Mucosa of gallbladder (tissue), 1 donor: ENCODE results near the gene RNF145. TPM values are rescaled to one million over a fixed set of nuclear protein-coding genes. Genes with fewer than 3 reads are reported as not detected.
A peak's percentile ranks its signal among the peaks of the same experiment; 100 is the strongest.

ENCODE experiments used
- DNase-seq: peaks from one replicate; pipeline ENCODE4 v3.0.0-alpha.2; 2020; ENCODE audit warnings: low spot score
- total RNA-seq: library from RNA; stranded (reverse); gene quantifications from one replicate; pipeline ENCODE4 v1.2.1, GENCODE V29; 2021
- donor health status: DM: no; HTN: no; CAD: no.

RNF145 gene
- total RNA-seq, 1 donor from 2014 or later: 74.8 TPM

- DNase-seq: no peak
These were observed 9.3 kb upstream of the RNF145 start for GRCh38 chr5:159218595-159219023.

- no peak for DNase-seq
These were observed 7.9 kb upstream of the RNF145 start for GRCh38 chr5:159217236-159217635.

- DNase-seq: no peak
These were observed 7.1 kb upstream of the RNF145 start for GRCh38 chr5:159216454-159216853.

GRCh38 chr5:159215886-159216285 lies 6.5 kb upstream of the RNF145 start:
- DNase-seq: no peak

GRCh38 chr5:159214486-159215271 lies 5.3 kb upstream of the RNF145 start:
- no peak for DNase-seq

GRCh38 chr5:159212657-159213462 lies 3.5 kb upstream of the RNF145 start:
- no peak for DNase-seq

- DNase-seq: no peak
These were observed 2.4 kb upstream of the RNF145 start for GRCh38 chr5:159211729-159212174.

GRCh38 chr5:159210846-159211245 lies 1.5 kb upstream of the RNF145 start:
- no peak for DNase-seq

GRCh38 chr5:159210210-159210661 lies 883 bp upstream of the RNF145 start:
- no peak for DNase-seq

- DNase-seq: peak; percentile 14
These were observed 577 bp downstream of the RNF145 start for GRCh38 chr5:159208514-159209437.

GRCh38 chr5:159207686-159208513 lies 1.5 kb downstream of the RNF145 start:
- DNase-seq: peak; percentile 77

- no peak for DNase-seq
These were observed 2.1 kb downstream of the RNF145 start for GRCh38 chr5:159207222-159207685.

- DNase-seq: no peak
These were observed 2.5 kb downstream of the RNF145 start for GRCh38 chr5:159206818-159207217.

- DNase-seq: no peak
These were observed 3.0 kb downstream of the RNF145 start for GRCh38 chr5:159206368-159206767.

GRCh38 chr5:159203351-159203750 lies 6.0 kb downstream of the RNF145 start:
- DNase-seq: no peak

- DNase-seq: no peak
These were observed 7.2 kb downstream of the RNF145 start for GRCh38 chr5:159202151-159202550.

- DNase-seq: no peak
These were observed 9.6 kb downstream of the RNF145 start for GRCh38 chr5:159199780-159200179.

GRCh38 chr5:159199225-159199624 lies 10.1 kb downstream of the RNF145 start:
- DNase-seq: no peak

GRCh38 chr5:159198063-159199036 lies 11.0 kb downstream of the RNF145 start:
- no peak for DNase-seq
